AG09309 (cell line): ENCODE results near the gene KCND3.
"Not testable (repeated sequence)": the region's sequence is repeated elsewhere in the genome, so short reads cannot be mapped to it uniquely, and the experiment has no call there.

ENCODE experiments used
- DNase-seq: peaks from one replicate; pipeline ENCODE4 v3.0.0-alpha.2; 2010; ENCODE audit warnings: low read depth
- H3K4me3 ChIP-seq: 2 replicates; pipeline ENCODE4 v1.5.1; 2011; ENCODE audit warnings: mild to moderate bottlenecking, low read depth, low read length, moderate library complexity; ENCODE audit not compliant: control insufficient read depth
- TF ChIP-seq, protein P1 (sequence below): IDR thresholded peaks from 2 replicates; pipeline ENCODE4 v1.5.1; 2011; ENCODE audit warnings: mild to moderate bottlenecking, low read depth, low read length, inconsistent platforms; ENCODE audit not compliant: insufficient read depth, control insufficient read depth; ENCODE audit errors: missing control alignments

The KCND3 gene

DNA sequence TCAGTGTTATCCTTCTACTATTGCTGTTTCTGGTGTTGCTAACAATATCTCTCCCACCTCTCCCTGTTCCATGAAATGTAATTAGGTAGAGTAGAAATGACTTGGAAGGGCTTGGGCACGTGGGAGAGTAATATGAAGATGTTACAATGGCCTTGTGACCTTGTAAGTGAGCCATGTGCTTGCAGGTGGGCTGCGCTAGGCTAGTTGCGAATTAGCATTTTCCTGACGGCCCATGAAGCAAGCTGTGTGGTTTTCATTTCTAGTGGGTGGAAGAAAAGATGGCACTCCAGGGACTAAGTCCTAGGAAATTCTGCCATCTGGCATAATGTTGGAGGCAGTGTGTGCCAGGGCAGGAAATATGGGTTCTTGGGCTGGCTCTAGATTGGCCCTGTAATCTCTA lies 241.5 kb downstream of the KCND3 start:
- no peak for DNase-seq
- H3K4me3 ChIP-seq: no peak overlapping the region
- TF ChIP-seq, protein P1, sequence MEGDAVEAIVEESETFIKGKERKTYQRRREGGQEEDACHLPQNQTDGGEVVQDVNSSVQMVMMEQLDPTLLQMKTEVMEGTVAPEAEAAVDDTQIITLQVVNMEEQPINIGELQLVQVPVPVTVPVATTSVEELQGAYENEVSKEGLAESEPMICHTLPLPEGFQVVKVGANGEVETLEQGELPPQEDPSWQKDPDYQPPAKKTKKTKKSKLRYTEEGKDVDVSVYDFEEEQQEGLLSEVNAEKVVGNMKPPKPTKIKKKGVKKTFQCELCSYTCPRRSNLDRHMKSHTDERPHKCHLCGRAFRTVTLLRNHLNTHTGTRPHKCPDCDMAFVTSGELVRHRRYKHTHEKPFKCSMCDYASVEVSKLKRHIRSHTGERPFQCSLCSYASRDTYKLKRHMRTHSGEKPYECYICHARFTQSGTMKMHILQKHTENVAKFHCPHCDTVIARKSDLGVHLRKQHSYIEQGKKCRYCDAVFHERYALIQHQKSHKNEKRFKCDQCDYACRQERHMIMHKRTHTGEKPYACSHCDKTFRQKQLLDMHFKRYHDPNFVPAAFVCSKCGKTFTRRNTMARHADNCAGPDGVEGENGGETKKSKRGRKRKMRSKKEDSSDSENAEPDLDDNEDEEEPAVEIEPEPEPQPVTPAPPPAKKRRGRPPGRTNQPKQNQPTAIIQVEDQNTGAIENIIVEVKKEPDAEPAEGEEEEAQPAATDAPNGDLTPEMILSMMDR: no peak

DNA sequence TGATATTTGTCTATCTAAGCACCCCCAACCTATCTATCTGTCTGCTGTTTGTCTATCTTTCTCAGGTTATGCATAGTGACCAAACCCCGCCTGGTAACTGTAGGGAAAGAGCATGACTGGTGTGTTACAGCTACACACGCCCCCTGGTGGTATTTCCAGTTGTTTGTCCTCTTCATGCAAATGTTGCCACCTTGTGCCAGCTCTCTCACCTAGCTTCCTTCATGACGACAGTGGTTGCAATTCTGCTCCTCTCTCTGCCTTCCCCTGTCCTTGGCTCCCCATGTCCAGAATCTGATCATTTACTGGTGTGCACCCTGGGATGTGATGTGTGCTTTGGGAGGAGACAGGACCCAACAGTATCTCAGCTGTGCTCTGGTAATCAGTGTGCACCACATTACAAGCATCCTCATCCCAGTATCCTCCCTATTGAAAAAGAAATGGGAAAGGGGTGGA lies 242.2 kb downstream of the KCND3 start:
- H3K4me3 ChIP-seq: no peak overlapping the region
- TF ChIP-seq, protein P1: peak; percentile 70
- DNase-seq: no peak

DNA sequence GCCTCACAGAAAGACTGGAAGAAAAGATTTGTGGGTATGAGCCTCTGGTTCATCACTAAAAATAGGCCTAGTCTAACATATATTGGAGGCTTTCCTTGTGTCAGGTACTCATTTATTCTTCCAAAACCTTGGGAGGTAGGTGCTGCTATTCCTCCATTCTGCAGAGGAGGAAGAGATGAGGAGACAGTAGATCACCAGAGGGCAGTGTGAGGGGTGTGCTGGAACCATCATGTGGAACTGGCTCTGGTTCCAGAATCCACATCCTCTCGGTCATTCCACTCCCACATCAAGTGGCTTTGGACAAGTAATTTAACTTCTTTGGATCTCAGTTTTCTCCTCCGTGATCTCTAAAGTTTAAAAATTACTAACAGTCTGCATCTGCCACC lies 242.9 kb downstream of the KCND3 start:
- H3K4me3 ChIP-seq: no peak overlapping the region
- TF ChIP-seq, protein P1: peak; percentile 15
- no peak for DNase-seq

DNA sequence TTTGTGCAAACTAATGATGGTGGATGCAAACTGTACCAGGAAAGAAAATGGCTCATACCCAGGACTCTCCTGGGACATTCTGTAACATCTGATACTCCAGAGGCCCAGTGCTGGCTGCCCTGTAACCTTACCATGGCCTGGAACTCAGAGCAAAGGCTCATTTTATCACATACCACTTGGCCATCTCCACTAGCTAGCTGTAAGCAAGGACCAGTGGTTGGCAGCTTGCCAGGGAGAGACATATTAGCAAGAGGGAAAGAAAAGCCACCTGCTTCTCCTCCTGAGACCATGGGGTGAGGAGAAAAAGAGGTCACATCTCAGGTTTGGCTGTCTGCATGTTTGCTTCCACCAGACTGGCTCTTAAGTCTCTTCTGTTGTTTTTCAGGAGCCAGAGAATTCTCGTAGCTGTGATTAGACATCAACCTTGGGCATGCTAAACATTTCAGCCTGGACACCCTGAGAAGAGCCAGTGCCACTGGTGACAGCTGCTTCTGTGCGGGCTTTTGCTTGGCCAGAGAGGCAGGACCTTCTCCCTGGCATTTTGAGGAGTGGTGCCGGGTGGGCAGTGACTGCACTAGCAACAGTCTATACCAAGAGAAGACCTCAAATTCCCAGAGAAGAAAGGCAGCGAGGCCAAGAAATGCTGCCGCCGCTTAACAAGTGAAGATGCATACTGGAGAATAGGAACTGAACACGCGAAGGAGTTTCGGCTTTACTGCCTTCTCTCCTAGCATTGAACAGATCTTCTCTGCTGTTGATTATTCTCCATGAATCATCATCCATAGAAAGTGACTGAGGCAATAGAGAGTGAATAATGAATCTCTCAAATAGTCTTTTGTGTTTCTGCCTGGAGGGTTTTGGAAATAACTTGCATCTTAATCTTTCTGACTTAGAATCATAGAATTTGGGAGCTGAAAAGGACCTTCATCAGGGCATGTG lies 243.5 kb downstream of the KCND3 start:
- no peak for DNase-seq
- no peak overlapping the region for H3K4me3 ChIP-seq
- TF ChIP-seq, protein P1: no peak

DNA sequence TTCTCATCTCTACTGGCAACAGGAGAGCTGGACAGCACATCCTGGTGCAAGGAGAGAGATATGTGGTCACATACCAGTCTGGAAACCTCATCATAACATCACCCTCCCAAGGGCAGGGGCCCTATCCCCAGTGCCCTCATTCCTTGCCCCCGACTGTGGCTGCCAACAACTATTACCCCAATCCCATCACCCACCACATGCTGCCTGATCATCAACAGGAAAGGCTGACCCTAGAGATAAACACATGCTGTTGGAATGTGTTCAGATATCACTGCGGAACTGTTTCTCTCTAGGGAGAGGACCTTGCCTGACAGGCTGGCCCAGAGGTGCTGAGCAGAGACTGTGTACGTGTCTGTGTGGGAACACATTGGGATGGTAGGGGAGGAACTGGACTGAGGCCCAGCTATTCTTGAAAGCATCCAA lies 245.8 kb downstream of the KCND3 start:
- no peak overlapping the region for H3K4me3 ChIP-seq
- DNase-seq: no peak
- TF ChIP-seq, protein P1: no peak

DNA sequence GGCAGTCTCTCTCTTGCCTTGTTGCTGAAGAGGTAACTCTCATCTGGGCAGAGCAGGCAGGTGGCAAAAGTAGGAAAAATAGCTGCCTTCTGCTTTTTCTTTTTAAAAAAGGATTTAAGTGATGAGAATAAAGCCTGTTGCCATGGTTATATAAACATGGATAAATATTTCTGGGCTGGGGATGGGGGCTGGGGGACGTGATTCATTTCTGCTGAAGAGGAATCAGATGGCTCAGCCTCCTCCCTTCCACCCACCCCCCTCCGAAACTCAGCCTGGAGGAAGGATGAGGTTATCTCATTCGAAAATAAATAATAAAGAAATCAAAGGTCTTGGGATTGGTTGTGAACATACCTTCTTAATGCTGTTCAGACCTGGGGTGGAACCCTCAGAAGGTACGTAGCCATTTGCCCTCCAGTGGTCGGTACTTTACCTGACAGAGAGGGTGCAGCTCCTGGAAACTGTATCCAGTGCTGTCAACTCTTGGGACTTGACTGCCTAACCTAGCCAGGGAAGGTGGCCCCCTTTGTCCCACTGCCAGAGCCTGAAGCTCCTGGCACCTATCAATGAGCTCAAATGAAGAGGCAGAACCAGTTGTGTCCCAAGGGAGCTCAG lies 246.4 kb downstream of the KCND3 start:
- no peak overlapping the region for H3K4me3 ChIP-seq
- DNase-seq: no peak
- TF ChIP-seq, protein P1: no peak

DNA sequence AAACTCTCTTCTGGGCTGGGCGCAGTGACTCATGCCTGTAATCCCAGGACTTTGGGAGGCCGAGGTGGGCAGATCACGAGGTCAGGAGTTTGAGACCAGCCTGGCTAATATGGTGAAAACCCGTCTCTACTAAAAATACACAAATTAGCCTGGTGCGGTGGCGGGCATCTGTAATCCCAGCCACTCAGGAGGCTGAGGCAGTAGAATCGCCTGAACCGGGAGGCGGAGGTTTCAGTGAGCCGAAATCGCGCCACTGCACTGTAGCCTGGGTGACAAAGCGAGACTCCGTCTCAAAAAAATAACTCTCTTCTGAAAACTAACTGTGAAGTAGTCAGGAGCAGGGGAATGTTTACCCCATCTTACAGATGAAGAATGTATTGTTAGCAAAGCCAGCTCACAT lies 247.2 kb downstream of the KCND3 start:
- DNase-seq, H3K4me3 ChIP-seq: not testable (repeated sequence)
